ENCODE measurements around the gene PCDHB4.
A peak's percentile ranks its signal among the peaks of the same experiment; 100 is the strongest.
"Not testable (repeated sequence)": the region's sequence is repeated elsewhere in the genome, so short reads cannot be mapped to it uniquely, and the experiment has no call there.

PCDHB4 gene

GRCh38 chr5:141150224-141150992 is 28.8 kb downstream of the PCDHB4 start:
- no peak for DNase-seq

GRCh38 chr5:141150993-141151325 is 29.3 kb downstream of the PCDHB4 start:
- DNase-seq: no peak

- not testable (repeated sequence) for DNase-seq
Observed at GRCh38 chr5:141151632-141152031, 30.0 kb downstream of the PCDHB4 start.

GRCh38 chr5:141152096-141152495 is 30.5 kb downstream of the PCDHB4 start:
- DNase-seq: not testable (repeated sequence)

- no peak for DNase-seq
Observed at GRCh38 chr5:141155540-141156374, 34.1 kb downstream of the PCDHB4 start.

GRCh38 chr5:141157356-141157755 is 35.7 kb downstream of the PCDHB4 start:
- DNase-seq: not testable (repeated sequence)

GRCh38 chr5:141157901-141158300 is 36.3 kb downstream of the PCDHB4 start:
- not testable (repeated sequence) for DNase-seq

- peak; percentile 27 for DNase-seq
Observed at GRCh38 chr5:141172381-141173204, 51.0 kb downstream of the PCDHB4 start, which contains the start of gene PCDHB7. Gene PCDHB7, plus strand, starts transcription at chr5:141172644. Its CDS starts 192 bp downstream, at chr5:141172836.

GRCh38 chr5:141174291-141175104 is 52.9 kb downstream of the PCDHB4 start:
- not testable (repeated sequence) for DNase-seq
